Neural progenitor cell (in vitro differentiated cells): ENCODE results near the gene ARSA. TPM values are rescaled to one million over a fixed set of nuclear protein-coding genes. Genes with fewer than 3 reads are reported as not detected.
"Not testable (repeated sequence)": the region's sequence is repeated elsewhere in the genome, so short reads cannot be mapped to it uniquely, and the experiment has no call there.

Experiments
- DNase-seq: peaks from one replicate; pipeline ENCODE4 v3.0.0-alpha.2; 2016; ENCODE audit warnings: low spot score
- H2AFZ ChIP-seq: fragments of 200-600 bp; sonication (generic); replicated peaks from 2 replicates; pipeline ENCODE4 v1.6.1; 2016; ENCODE audit warnings: antibody characterized with exemption
- H3F3A ChIP-seq: fragments of 200-600 bp; sonication (generic); 2 replicates; pipeline ENCODE4 v1.6.1; 2016; ENCODE audit warnings: antibody characterized with exemption, low read depth
- H3K27ac ChIP-seq: fragments of 200-600 bp; sonication (generic); 2 replicates; pipeline ENCODE4 v1.5.1; 2016; ENCODE audit warnings: mild to moderate bottlenecking
- H3K27me3 ChIP-seq: fragments of 200-600 bp; sonication (generic); 2 replicates; pipeline ENCODE4 v1.6.1; 2016; ENCODE audit warnings: mild to moderate bottlenecking, moderate library complexity
- H3K36me3 ChIP-seq: fragments of 200-600 bp; sonication (generic); 2 replicates; pipeline ENCODE4 v1.5.1; 2016
- H3K4me1 ChIP-seq: fragments of 200-600 bp; sonication (generic); 2 replicates; pipeline ENCODE4 v1.6.1; 2016; ENCODE audit warnings: mixed run types
- H3K4me2 ChIP-seq: fragments of 200-600 bp; sonication (generic); 2 replicates; pipeline ENCODE4 v1.6.1; 2016
- H3K4me3 ChIP-seq: fragments of 200-600 bp; sonication (generic); 2 replicates; pipeline ENCODE4 v1.5.1; 2016
- H3K79me2 ChIP-seq: fragments of 200-600 bp; sonication (generic); 2 replicates; pipeline ENCODE4 v1.6.1; 2016; ENCODE audit warnings: low read depth
- H3K9ac ChIP-seq: fragments of 200-600 bp; sonication (generic); 2 replicates; pipeline ENCODE4 v1.6.1; 2016
- H3K9me3 ChIP-seq: fragments of 200-600 bp; sonication (generic); 2 replicates; pipeline ENCODE4 v1.5.1; 2016; ENCODE audit warnings: low read depth
- H4K20me1 ChIP-seq: fragments of 200-600 bp; sonication (generic); 2 replicates; pipeline ENCODE4 v1.6.1; 2016; ENCODE audit warnings: low read depth
- H3K27ac Mint-ChIP-seq: 3 replicates; pipeline ENCODE4 v1.8.0; 2021; ENCODE audit warnings: mixed read lengths
- H3K27me3 Mint-ChIP-seq: 2 replicates; pipeline ENCODE4 v1.8.0; 2022; ENCODE audit warnings: low read depth, mild to moderate bottlenecking, inconsistent platforms, moderate library complexity, mixed read lengths; ENCODE audit not compliant: insufficient read depth
- H3K36me3 Mint-ChIP-seq: 3 replicates; pipeline ENCODE4 v1.8.0; 2021; ENCODE audit warnings: mixed read lengths
- H3K4me1 Mint-ChIP-seq: 3 replicates; pipeline ENCODE4 v1.8.0; 2021; ENCODE audit warnings: mixed read lengths
- H3K4me3 Mint-ChIP-seq: 3 replicates; pipeline ENCODE4 v1.8.0; 2021; ENCODE audit warnings: mild to moderate bottlenecking, moderate library complexity, mixed read lengths
- H3K9me3 Mint-ChIP-seq: 3 replicates; pipeline ENCODE4 v1.8.0; 2020; ENCODE audit warnings: mixed read lengths
- EZH2 ChIP-seq: fragments of 200-600 bp; sonication (generic); IDR thresholded peaks from 2 replicates; pipeline ENCODE4 v1.6.1; 2017; ENCODE audit warnings: antibody characterized with exemption, mild to moderate bottlenecking, moderate library complexity
- EZH2phosphoT487 ChIP-seq: fragments of 200-600 bp; sonication (generic); IDR thresholded peaks from 2 replicates; pipeline ENCODE4 v1.6.1; 2017; ENCODE audit warnings: antibody characterized with exemption
- total RNA-seq: library from RNA; depleted of rRNA; stranded (reverse); fragments of >200 nt; gene quantifications from 2 replicates; pipeline ENCODE4 v1.2.3, GENCODE V29; 2015; ENCODE audit warnings: low replicate concordance
- TF ChIP-seq, protein P1 (sequence below): fragments of 200-600 bp; sonication (generic); IDR thresholded peaks from 2 replicates; pipeline ENCODE4 v1.5.1; 2017; ENCODE audit warnings: antibody characterized with exemption, mild to moderate bottlenecking

The ARSA gene
- total RNA-seq, 1 donor from 2014 or later = 4.2 TPM

DNA sequence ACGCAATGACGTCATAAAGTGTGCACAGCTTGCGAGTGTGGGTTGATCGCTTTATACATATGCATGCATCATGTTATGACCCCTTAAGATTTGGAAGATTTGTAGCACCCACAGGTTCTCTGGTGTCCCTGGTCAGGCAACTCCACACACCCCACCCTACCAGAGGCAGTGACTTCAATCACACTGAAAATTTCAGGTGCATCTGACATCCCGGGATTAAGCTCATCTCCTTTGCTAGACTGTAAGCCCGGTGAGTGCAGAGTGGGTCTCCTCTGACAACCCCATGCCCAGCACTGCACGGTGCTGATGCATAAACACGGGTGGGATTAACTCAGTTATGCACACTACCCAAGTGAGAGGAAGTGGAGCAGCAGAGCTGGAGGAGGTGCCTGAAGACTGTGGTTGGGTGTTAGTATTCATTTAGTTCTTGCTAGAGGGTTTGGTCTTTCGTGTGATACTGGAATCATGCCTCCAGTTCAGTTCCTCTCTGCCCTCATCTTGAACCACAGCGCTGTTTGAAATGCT, 6.5 kb downstream of the ARSA start:
- Mint-ChIP-seq H3K27ac (no peak overlapping the region), H3K9me3 (peaks cover 1% of the 10 kb centered on the region), H3K4me1 (peaks cover 28% of the 10 kb centered on the region), H3K4me3 (peak overlapping the region; percentile 77), H3K27me3 (peaks cover 5% of the 10 kb centered on the region), H3K36me3 (no peaks in the 10 kb centered on the region)
- Histone ChIP-seq H3K27me3 (peaks cover 22% of the 10 kb centered on the region), H3K4me1 (peaks cover 20% of the 10 kb centered on the region), H3F3A (peaks cover 19% of the 10 kb centered on the region), H3K4me3 (peak overlapping the region; percentile 33), H3K27ac (no peak overlapping the region), H3K4me2 (peak overlapping the region; percentile 64), H4K20me1 (no peaks in the 10 kb centered on the region), H3K9ac (no peak overlapping the region), H3K9me3 (no peaks in the 10 kb centered on the region), H3K79me2 (no peaks in the 10 kb centered on the region), H2AFZ (no peak overlapping the region), H3K36me3 (no peaks in the 10 kb centered on the region)
- TF ChIP-seq EZH2phosphoT487 (no peak), EZH2 (no peak)
- TF ChIP-seq, protein P1, sequence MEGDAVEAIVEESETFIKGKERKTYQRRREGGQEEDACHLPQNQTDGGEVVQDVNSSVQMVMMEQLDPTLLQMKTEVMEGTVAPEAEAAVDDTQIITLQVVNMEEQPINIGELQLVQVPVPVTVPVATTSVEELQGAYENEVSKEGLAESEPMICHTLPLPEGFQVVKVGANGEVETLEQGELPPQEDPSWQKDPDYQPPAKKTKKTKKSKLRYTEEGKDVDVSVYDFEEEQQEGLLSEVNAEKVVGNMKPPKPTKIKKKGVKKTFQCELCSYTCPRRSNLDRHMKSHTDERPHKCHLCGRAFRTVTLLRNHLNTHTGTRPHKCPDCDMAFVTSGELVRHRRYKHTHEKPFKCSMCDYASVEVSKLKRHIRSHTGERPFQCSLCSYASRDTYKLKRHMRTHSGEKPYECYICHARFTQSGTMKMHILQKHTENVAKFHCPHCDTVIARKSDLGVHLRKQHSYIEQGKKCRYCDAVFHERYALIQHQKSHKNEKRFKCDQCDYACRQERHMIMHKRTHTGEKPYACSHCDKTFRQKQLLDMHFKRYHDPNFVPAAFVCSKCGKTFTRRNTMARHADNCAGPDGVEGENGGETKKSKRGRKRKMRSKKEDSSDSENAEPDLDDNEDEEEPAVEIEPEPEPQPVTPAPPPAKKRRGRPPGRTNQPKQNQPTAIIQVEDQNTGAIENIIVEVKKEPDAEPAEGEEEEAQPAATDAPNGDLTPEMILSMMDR = no peak
- no peak for DNase-seq

DNA sequence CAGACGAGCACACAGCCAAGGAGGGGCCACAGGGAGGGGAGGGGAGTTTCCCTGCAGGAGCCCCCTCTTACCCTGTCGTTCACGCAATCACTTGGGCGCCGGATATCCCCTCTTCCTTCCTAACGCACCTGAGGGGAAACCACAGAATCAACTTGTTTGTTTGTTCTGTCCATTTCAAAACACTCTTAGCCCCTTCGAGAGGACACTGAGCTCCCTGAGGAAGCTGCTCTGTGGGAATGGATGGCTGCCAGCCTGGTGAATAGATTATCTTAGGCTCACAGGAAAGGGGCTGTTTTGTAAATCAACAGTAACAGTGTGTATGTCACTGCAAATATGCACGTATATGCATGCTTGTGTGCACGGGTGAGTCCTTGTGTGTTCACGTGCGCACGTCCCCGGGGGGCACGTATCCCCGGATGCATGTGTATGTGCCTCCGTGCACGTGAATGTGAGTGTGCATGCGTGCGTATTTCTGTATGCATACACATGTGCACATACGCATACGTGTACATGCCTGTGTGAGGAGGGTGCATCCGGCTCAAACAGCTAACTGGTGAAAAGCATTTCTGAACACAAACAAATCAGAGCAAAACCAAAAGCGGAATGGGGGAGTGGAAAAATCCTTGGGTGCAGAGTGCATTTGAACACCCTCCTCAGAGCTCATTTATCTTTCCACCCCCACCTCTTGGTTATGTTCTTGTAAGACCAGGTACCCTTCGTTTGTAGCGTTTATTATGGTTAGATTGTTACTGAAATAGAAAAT, 7.2 kb downstream of the ARSA start:
- H3K27me3 Mint-ChIP-seq = peaks cover 5% of the 10 kb centered on the region
- peaks cover 23% of the 10 kb centered on the region for H3K27me3 ChIP-seq
- H3K9ac ChIP-seq = no peak overlapping the region
- peaks cover 1% of the 10 kb centered on the region for H3K9me3 Mint-ChIP-seq
- TF ChIP-seq EZH2phosphoT487 = no peak
- no peak for TF ChIP-seq EZH2
- TF ChIP-seq, protein P1 = peak; percentile 79
- H3K36me3 ChIP-seq = no peaks in the 10 kb centered on the region
- no peaks in the 10 kb centered on the region for H3K79me2 ChIP-seq
- peak overlapping the region; percentile 40 for H3K4me3 ChIP-seq
- no peak overlapping the region for H2AFZ ChIP-seq
- H3K4me3 Mint-ChIP-seq = peak overlapping the region; percentile 77
- H3F3A ChIP-seq = peaks cover 19% of the 10 kb centered on the region
- peak; percentile 90 for DNase-seq
- H3K4me2 ChIP-seq = peak overlapping the region; percentile 64
- no peak overlapping the region for H3K27ac ChIP-seq
- peaks cover 20% of the 10 kb centered on the region for H3K4me1 ChIP-seq
- H3K27ac Mint-ChIP-seq = no peak overlapping the region
- no peaks in the 10 kb centered on the region for H3K9me3 ChIP-seq
- no peaks in the 10 kb centered on the region for H3K36me3 Mint-ChIP-seq
- peaks cover 28% of the 10 kb centered on the region for H3K4me1 Mint-ChIP-seq
- H4K20me1 ChIP-seq = no peaks in the 10 kb centered on the region

DNA sequence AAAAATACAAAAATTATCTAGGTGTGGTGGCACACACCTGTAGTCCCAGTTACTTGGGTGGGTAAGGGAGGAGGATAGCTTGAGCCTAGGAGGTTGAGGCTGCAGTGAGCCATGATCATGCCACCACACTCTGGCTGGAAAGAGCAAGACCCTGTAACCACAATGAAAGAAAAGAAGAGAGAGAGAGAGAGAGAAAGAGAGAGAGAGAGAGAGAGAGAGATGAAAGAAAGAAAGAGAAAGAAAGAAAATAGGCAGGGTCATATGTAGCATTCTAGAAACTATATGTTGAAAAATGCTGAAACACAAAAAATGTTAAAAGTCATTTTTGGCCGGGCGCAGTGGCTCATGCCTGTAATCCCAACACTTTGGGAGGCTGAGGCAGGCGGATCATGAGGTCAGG, 13.7 kb downstream of the ARSA start:
- H3K27ac Mint-ChIP-seq, DNase-seq, H3F3A ChIP-seq, H3K4me3 Mint-ChIP-seq, H3K4me3 ChIP-seq, H3K36me3 ChIP-seq, H3K9ac ChIP-seq, H3K79me2 ChIP-seq, H3K4me1 ChIP-seq, H3K9me3 Mint-ChIP-seq, H3K27me3 Mint-ChIP-seq, H3K4me2 ChIP-seq, H2AFZ ChIP-seq, H3K36me3 Mint-ChIP-seq, H4K20me1 ChIP-seq, H3K27ac ChIP-seq, H3K9me3 ChIP-seq, H3K4me1 Mint-ChIP-seq: not testable (repeated sequence)
- H3K27me3 ChIP-seq = peaks cover 26% of the 10 kb centered on the region
